Activated CD8-positive, alpha-beta memory T cell treated with anti-CD3 and anti-CD28 coated beads for 36 hours (primary cell): ENCODE data around the gene MAPKAPK2. TPM values are rescaled to one million over a fixed set of nuclear protein-coding genes. Genes with fewer than 3 reads are reported as not detected.
"Not testable (repeated sequence)": the region's sequence is repeated elsewhere in the genome, so short reads cannot be mapped to it uniquely, and the experiment has no call there.

Source experiments
- CTCF ChIA-PET: fragments of 350-600 bp; sonication (Branson Sonifier 250); formaldehyde crosslinking; loops from one replicate; lab custom pipeline; 2021; ENCODE audit warnings: antibody characterized with exemption; lab: Charles Lee
- POLR2A ChIA-PET: fragments of 350-600 bp; sonication (Branson Sonifier 250); formaldehyde crosslinking; loops from one replicate; lab custom pipeline; 2021; ENCODE audit warnings: antibody characterized with exemption; lab: Charles Lee
- total RNA-seq, 2 experiments: library from RNA; stranded (reverse); gene quantifications; one replicate each; pipeline ENCODE4 v1.2.3, GENCODE V29; 2021

Gene MAPKAPK2
- total RNA-seq, 2 experiments from 2014 or later, result 86.9 to 87.3 TPM

- CTCF ChIA-PET, result interaction anchor here (0.8 to 2.2 kb wide), 3 partner anchors 28 to 47 kb away, joined by 3 to 6 read pairs (median 4); no protein-coding TSS in a partner anchor
- POLR2A ChIA-PET, result not testable (repeated sequence)
Observed at GRCh38 chr1:206762741-206763364, 78.1 kb downstream of the MAPKAPK2 start.

- ChIA-PET POLR2A (interaction anchor here (0.5 to 1.2 kb wide), 5 partner anchors 20 to 39 kb away, joined by 3 to 4 read pairs (median 4); no protein-coding TSS in a partner anchor), CTCF (interaction anchor here (0.8 to 7.0 kb wide), 10 partner anchors 10 to 146 kb away, joined by 3 to 44 read pairs (median 7); no protein-coding TSS in a partner anchor)
Observed at GRCh38 chr1:206765771-206766170, 81.1 kb downstream of the MAPKAPK2 start.

- CTCF ChIA-PET, result interaction anchor here (0.5 to 7.0 kb wide), 14 partner anchors 9 to 146 kb away, joined by 3 to 44 read pairs (median 5); no protein-coding TSS in a partner anchor
- POLR2A ChIA-PET, result interaction anchor here (0.8 to 1.2 kb wide), 4 partner anchors 23 to 38 kb away, joined by 3 to 4 read pairs (median 3); no protein-coding TSS in a partner anchor
Observed at GRCh38 chr1:206766251-206766856, 81.6 kb downstream of the MAPKAPK2 start.

GRCh38 chr1:206768472-206769303, 84.0 kb downstream of the MAPKAPK2 start:
- POLR2A ChIA-PET, result interaction anchor here (0.7 to 2.3 kb wide), 7 partner anchors 11 to 38 kb away, joined by 3 to 10 read pairs (median 4); no protein-coding TSS in a partner anchor
- CTCF ChIA-PET, result interaction anchor here (0.6 to 7.0 kb wide), 11 partner anchors 8 to 144 kb away, joined by 3 to 44 read pairs (median 6); no protein-coding TSS in a partner anchor

- CTCF ChIA-PET, result interaction anchor here (0.8 to 7.0 kb wide), 11 partner anchors 8 to 143 kb away, joined by 3 to 44 read pairs (median 6); no protein-coding TSS in a partner anchor
- POLR2A ChIA-PET, result interaction anchor here (0.7 to 2.3 kb wide), 6 partner anchors 11 to 38 kb away, joined by 3 to 10 read pairs (median 6); no protein-coding TSS in a partner anchor
Observed at GRCh38 chr1:206769304-206769731, 84.6 kb downstream of the MAPKAPK2 start.

GRCh38 chr1:206770531-206771337, 86.0 kb downstream of the MAPKAPK2 start, which contains the start of gene IL19:
TSS of gene IL19 (plus strand) at chr1:206770773. CDS start at chr1:206836663, 65,890 bp downstream.
- CTCF ChIA-PET, result interaction anchor here (0.8 to 7.0 kb wide), 11 partner anchors 9 to 142 kb away, joined by 3 to 44 read pairs (median 4); no protein-coding TSS in a partner anchor
- POLR2A ChIA-PET, result interaction anchor here (2.0 to 2.1 kb wide), 2 partner anchors 13 to 32 kb away, joined by 9 to 10 read pairs; no protein-coding TSS in a partner anchor

GRCh38 chr1:206771338-206771692, 86.6 kb downstream of the MAPKAPK2 start:
- ChIA-PET CTCF (interaction anchor here (0.9 to 7.0 kb wide), 5 partner anchors 11 to 45 kb away, joined by 3 to 44 read pairs (median 11); no protein-coding TSS in a partner anchor), POLR2A (no interaction called here)

- POLR2A ChIA-PET, result no interaction called here
- CTCF ChIA-PET, result interaction anchor here (0.7 to 7.0 kb wide), 6 partner anchors 10 to 46 kb away, joined by 3 to 44 read pairs (median 4); no protein-coding TSS in a partner anchor
Observed at GRCh38 chr1:206772243-206772937, 87.7 kb downstream of the MAPKAPK2 start, which contains the start of gene IL10. TSS of gene IL10 (minus strand) at chr1:206772494. CDS start at chr1:206772435, 59 bp downstream.

- POLR2A ChIA-PET, result interaction anchor here (1.1 kb wide), 1 partner anchor 21 kb away, joined by 4 read pairs; no protein-coding TSS in a partner anchor
- CTCF ChIA-PET, result interaction anchor here (0.7 to 1.4 kb wide), 2 partner anchors 35 to 48 kb away, joined by 3 to 4 read pairs; no protein-coding TSS in a partner anchor
Observed at GRCh38 chr1:206774093-206774492, 89.4 kb downstream of the MAPKAPK2 start.

- POLR2A ChIA-PET, result no interaction called here
- CTCF ChIA-PET, result interaction anchor here (0.6 to 1.2 kb wide), 3 partner anchors 8 to 640 kb away, joined by 3 to 5 read pairs (median 3); no protein-coding TSS in a partner anchor
Observed at GRCh38 chr1:206776229-206776628, 91.5 kb downstream of the MAPKAPK2 start.

GRCh38 chr1:206778031-206778430, 93.3 kb downstream of the MAPKAPK2 start:
- CTCF ChIA-PET, result no interaction called here
- POLR2A ChIA-PET, result no interaction called here

- CTCF ChIA-PET, POLR2A ChIA-PET: not testable (repeated sequence)
Observed at GRCh38 chr1:206778911-206779310, 94.2 kb downstream of the MAPKAPK2 start.

- ChIA-PET POLR2A (no interaction called here), CTCF (no interaction called here)
Observed at GRCh38 chr1:206779638-206780037, 94.9 kb downstream of the MAPKAPK2 start.

GRCh38 chr1:206782448-206782847, 97.7 kb downstream of the MAPKAPK2 start:
- CTCF ChIA-PET, result interaction anchor here (2.0 to 3.4 kb wide), 2 partner anchors 11 to 23 kb away, joined by 5 to 11 read pairs; partner anchors contain the start of genes IL10 and IL19
- POLR2A ChIA-PET, result interaction anchor here (1.5 kb wide), 1 partner anchor 15 kb away, joined by 4 read pairs; no protein-coding TSS in a partner anchor

GRCh38 chr1:206783506-206783905, 98.8 kb downstream of the MAPKAPK2 start:
- ChIA-PET POLR2A (interaction anchor here (0.6 to 1.5 kb wide), 3 partner anchors 14 to 123 kb away, joined by 3 to 10 read pairs (median 4); partner anchors contain the start of gene IL19), CTCF (interaction anchor here (0.9 to 3.4 kb wide), 4 partner anchors 12 to 74 kb away, joined by 3 to 11 read pairs (median 5); partner anchors contain the start of genes IL10 and IL19)
